ENCODE results near the gene LONP2.

LONP2 gene

DNA sequence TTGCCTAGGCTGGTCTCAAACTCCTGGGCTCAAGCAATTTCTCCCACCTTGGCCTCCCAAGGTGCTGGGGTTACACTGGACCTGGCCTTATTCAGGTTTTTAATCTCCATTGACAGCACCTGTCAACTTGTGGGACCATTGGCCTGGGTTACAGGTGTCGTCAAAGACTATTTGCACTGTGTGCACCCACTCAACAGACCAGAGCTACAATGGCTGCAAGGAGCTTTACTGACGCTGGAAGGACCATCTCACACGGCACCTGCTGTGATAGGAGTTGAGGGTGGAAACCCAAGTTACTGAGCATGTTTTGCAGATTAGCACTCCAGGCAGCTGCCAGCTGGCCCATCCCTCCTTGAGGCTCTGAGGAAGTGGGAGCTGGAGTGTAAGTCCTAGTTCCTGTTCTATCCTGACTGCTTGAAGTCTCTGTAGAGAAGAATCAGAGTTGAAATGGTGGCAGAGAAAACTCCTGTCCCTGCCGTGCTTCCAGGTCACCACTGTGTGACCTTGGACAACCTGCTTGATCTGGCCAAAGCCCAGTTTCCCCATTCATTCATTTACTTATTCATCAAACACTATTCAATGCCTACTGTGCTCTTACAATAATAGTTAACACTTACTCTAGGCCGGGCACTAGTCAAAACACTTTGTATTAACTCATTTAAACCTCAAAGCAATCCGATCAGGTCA is 42.4 kb upstream of the LONP2 start:
- no peaks in the 10 kb centered on the region for H3K27me3 ChIP-seq (replicated peaks; ENCODE audit: insufficient read depth, low read length)
- no peak overlapping the region for H3K9ac ChIP-seq (ENCODE audit: low read length)
- no peaks in the 10 kb centered on the region for H3K9me2 ChIP-seq (replicated peaks; ENCODE audit: insufficient read depth, low read length)
- H2AFZ ChIP-seq (ENCODE audit: low read length), result no peak overlapping the region
- no peak overlapping the region for H3K4me3 ChIP-seq (ENCODE audit: low read length)
- no peak overlapping the region for H3K27ac ChIP-seq (ENCODE audit: low read length)
- no peak for DNase-seq
- H4K20me1 ChIP-seq (ENCODE audit: insufficient read depth, low read length), result no peaks in the 10 kb centered on the region
- TF ChIP-seq EZH2phosphoT487 (IDR thresholded peaks at IDR 0.05; ENCODE audit: low read length) (no peak), EZH2 (optimal IDR thresholded peaks at IDR 0.05; ENCODE audit: low read depth, low read length) (no peak)
- TF ChIP-seq, protein P1, sequence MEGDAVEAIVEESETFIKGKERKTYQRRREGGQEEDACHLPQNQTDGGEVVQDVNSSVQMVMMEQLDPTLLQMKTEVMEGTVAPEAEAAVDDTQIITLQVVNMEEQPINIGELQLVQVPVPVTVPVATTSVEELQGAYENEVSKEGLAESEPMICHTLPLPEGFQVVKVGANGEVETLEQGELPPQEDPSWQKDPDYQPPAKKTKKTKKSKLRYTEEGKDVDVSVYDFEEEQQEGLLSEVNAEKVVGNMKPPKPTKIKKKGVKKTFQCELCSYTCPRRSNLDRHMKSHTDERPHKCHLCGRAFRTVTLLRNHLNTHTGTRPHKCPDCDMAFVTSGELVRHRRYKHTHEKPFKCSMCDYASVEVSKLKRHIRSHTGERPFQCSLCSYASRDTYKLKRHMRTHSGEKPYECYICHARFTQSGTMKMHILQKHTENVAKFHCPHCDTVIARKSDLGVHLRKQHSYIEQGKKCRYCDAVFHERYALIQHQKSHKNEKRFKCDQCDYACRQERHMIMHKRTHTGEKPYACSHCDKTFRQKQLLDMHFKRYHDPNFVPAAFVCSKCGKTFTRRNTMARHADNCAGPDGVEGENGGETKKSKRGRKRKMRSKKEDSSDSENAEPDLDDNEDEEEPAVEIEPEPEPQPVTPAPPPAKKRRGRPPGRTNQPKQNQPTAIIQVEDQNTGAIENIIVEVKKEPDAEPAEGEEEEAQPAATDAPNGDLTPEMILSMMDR (IDR thresholded peaks at IDR 0.05; ENCODE audit: low read length), result no peak
- H3F3A ChIP-seq (ENCODE audit: insufficient read depth, low read length), result no peaks in the 10 kb centered on the region
- H3K36me3 ChIP-seq (replicated peaks; ENCODE audit: insufficient read depth, low read length), result no peaks in the 10 kb centered on the region
- no peaks in the 10 kb centered on the region for H3K9me3 ChIP-seq (replicated peaks; ENCODE audit: insufficient read depth, low read length)
- no peaks in the 10 kb centered on the region for H3K4me1 ChIP-seq (ENCODE audit: low read length)
- H3K79me2 ChIP-seq (ENCODE audit: low read length), result no peaks in the 10 kb centered on the region
- no peak overlapping the region for H3K4me2 ChIP-seq (ENCODE audit: low read depth, low read length)

- no peak overlapping the region for H2AFZ ChIP-seq (ENCODE audit: low read length)
- H3K4me2 ChIP-seq (ENCODE audit: low read depth, low read length), result no peak overlapping the region
- H3K27me3 ChIP-seq (replicated peaks; ENCODE audit: insufficient read depth, low read length), result no peaks in the 10 kb centered on the region
- no peak for DNase-seq
- H3K4me3 ChIP-seq (ENCODE audit: low read length), result no peak overlapping the region
- no peaks in the 10 kb centered on the region for H3K36me3 ChIP-seq (replicated peaks; ENCODE audit: insufficient read depth, low read length)
- H3K27ac ChIP-seq (ENCODE audit: low read length), result no peak overlapping the region
- no peaks in the 10 kb centered on the region for H3K4me1 ChIP-seq (ENCODE audit: low read length)
- no peaks in the 10 kb centered on the region for H3K79me2 ChIP-seq (ENCODE audit: low read length)
- no peak overlapping the region for H3K9ac ChIP-seq (ENCODE audit: low read length)
- no peaks in the 10 kb centered on the region for H3F3A ChIP-seq (ENCODE audit: insufficient read depth, low read length)
- H3K9me3 ChIP-seq (replicated peaks; ENCODE audit: insufficient read depth, low read length), result no peaks in the 10 kb centered on the region
- H3K9me2 ChIP-seq (replicated peaks; ENCODE audit: insufficient read depth, low read length), result no peaks in the 10 kb centered on the region
- no peaks in the 10 kb centered on the region for H4K20me1 ChIP-seq (ENCODE audit: insufficient read depth, low read length)
- TF ChIP-seq EZH2phosphoT487 (IDR thresholded peaks at IDR 0.05; ENCODE audit: low read length), result no peak
- no peak for TF ChIP-seq EZH2 (optimal IDR thresholded peaks at IDR 0.05; ENCODE audit: low read depth, low read length)
- TF ChIP-seq, protein P1 (IDR thresholded peaks at IDR 0.05; ENCODE audit: low read length), result no peak
Measured at GRCh38 chr16:48203974-48204824, 39.9 kb upstream of the LONP2 start.

- Histone ChIP-seq H3K27me3 (replicated peaks; ENCODE audit: insufficient read depth, low read length) (no peaks in the 10 kb centered on the region), H3F3A (ENCODE audit: insufficient read depth, low read length) (no peaks in the 10 kb centered on the region), H3K9me3 (replicated peaks; ENCODE audit: insufficient read depth, low read length) (no peaks in the 10 kb centered on the region), H3K36me3 (replicated peaks; ENCODE audit: insufficient read depth, low read length) (no peaks in the 10 kb centered on the region), H3K4me3 (ENCODE audit: low read length) (no peak overlapping the region), H2AFZ (ENCODE audit: low read length) (no peak overlapping the region), H4K20me1 (ENCODE audit: insufficient read depth, low read length) (no peaks in the 10 kb centered on the region), H3K79me2 (ENCODE audit: low read length) (no peaks in the 10 kb centered on the region), H3K9ac (ENCODE audit: low read length) (no peak overlapping the region), H3K9me2 (replicated peaks; ENCODE audit: insufficient read depth, low read length) (no peaks in the 10 kb centered on the region), H3K4me1 (ENCODE audit: low read length) (no peaks in the 10 kb centered on the region), H3K27ac (ENCODE audit: low read length) (no peak overlapping the region), H3K4me2 (ENCODE audit: low read depth, low read length) (no peak overlapping the region)
- DNase-seq, result no peak
- no peak for TF ChIP-seq EZH2 (optimal IDR thresholded peaks at IDR 0.05; ENCODE audit: low read depth, low read length)
- TF ChIP-seq EZH2phosphoT487 (IDR thresholded peaks at IDR 0.05; ENCODE audit: low read length), result no peak
- TF ChIP-seq, protein P1 (IDR thresholded peaks at IDR 0.05; ENCODE audit: low read length), result no peak
Measured at GRCh38 chr16:48204825-48205151, 39.3 kb upstream of the LONP2 start.
